Thoracic aorta (tissue), 2 donors: ENCODE results near the gene AKNA. TPM values are rescaled to one million over a fixed set of nuclear protein-coding genes. Genes with fewer than 3 reads are reported as not detected.

Experiments used
- ATAC-seq: fragments of 150-250 bp; one replicate; pipeline ENCODE4 v1.8.0; 2017; ENCODE audit warnings: low read depth; ENCODE audit not compliant: insufficient number of reproducible peaks, low FRiP score
- DNase-seq: peaks from one replicate; pipeline ENCODE4 v3.0.0-alpha.2; 2020; ENCODE audit warnings: low spot score
- H3K27ac ChIP-seq, 2 donors: fragments of 200-600 bp; sonication (generic); 1 replicate in 1 of 2; 2 replicates in 1 of 2; pipeline ENCODE4 v1.5.1; 2016; ENCODE audit warnings: mild to moderate bottlenecking in 2 of 2, moderate library complexity in 2 of 2
- H3K27me3 ChIP-seq: fragments of 200-600 bp; sonication (generic); replicated peaks from 2 replicates; pipeline ENCODE4 v1.6.0; 2016; ENCODE audit warnings: mild to moderate bottlenecking; ENCODE audit not compliant: insufficient read depth
- H3K36me3 ChIP-seq: fragments of 200-600 bp; sonication (generic); one replicate; pipeline ENCODE4 v1.5.1; 2016
- H3K4me1 ChIP-seq, 2 donors: fragments of 200-600 bp; sonication (generic); 1 replicate in 1 of 2; 2 replicates in 1 of 2; pipeline versions ENCODE4 v1.5.1 to v1.6.0; 2016; ENCODE audit warnings: low read depth in 2 of 2, mild to moderate bottlenecking in 1 of 2; ENCODE audit not compliant: control insufficient read depth in 1 of 2
- H3K4me3 ChIP-seq: fragments of 200-600 bp; sonication (generic); 2 replicates; pipeline ENCODE4 v1.5.1; 2016; ENCODE audit warnings: mild to moderate bottlenecking
- H3K9me3 ChIP-seq: fragments of 200-600 bp; sonication (generic); 2 replicates; pipeline ENCODE4 v1.5.1; 2016
- total RNA-seq, 2 donors: library from RNA; depleted of rRNA; stranded (reverse); fragments of >200 nt; gene quantifications; one replicate each; pipeline versions ENCODE4 v1.1.0 to v1.2.3, GENCODE V29; 2016
- TF ChIP-seq, protein P1 (sequence below): fragments of 200-600 bp; sonication (generic); IDR thresholded peaks from one replicate; pipeline ENCODE4 v1.5.1; 2019; ENCODE audit warnings: antibody characterized with exemption

Gene AKNA
- total RNA-seq, 2 donors from 2014 or later, result 34.8 to 68.5 TPM

DNA sequence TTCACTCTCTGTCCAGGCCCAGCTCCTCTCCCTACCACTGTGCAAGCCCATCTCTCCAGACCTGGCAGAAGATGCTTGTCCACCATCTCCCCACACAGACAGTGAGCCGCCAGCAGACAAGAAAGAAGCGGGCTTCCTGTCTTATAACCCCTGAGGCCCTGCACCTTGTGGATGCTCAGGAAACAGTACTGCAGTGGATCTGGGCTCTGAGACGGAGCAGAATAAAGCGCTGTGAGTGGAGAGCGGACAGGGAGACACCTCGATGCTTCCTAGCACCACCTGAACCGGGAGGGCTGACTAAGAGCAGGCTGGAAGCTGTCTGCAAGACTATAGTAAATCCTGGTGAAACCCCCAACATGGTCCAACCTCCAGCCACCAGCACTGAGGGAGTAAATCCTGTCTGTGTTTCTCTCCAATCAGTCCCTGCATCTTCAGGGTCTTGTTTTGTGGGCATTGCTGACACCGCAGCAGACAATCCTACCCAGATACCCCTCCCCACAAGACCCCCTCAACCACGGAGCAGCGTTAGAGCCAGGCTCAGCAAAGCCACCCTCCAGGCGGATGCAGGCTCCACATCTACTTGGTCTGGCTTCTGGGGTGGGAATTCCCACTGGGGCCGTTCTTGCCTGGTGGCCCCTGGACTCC lies 39.4 kb downstream of the AKNA start:
- H3K9me3 ChIP-seq, result no peaks in the 10 kb centered on the region
- H3K4me3 ChIP-seq, result no peak overlapping the region
- no peak for ATAC-seq
- TF ChIP-seq, protein P1, sequence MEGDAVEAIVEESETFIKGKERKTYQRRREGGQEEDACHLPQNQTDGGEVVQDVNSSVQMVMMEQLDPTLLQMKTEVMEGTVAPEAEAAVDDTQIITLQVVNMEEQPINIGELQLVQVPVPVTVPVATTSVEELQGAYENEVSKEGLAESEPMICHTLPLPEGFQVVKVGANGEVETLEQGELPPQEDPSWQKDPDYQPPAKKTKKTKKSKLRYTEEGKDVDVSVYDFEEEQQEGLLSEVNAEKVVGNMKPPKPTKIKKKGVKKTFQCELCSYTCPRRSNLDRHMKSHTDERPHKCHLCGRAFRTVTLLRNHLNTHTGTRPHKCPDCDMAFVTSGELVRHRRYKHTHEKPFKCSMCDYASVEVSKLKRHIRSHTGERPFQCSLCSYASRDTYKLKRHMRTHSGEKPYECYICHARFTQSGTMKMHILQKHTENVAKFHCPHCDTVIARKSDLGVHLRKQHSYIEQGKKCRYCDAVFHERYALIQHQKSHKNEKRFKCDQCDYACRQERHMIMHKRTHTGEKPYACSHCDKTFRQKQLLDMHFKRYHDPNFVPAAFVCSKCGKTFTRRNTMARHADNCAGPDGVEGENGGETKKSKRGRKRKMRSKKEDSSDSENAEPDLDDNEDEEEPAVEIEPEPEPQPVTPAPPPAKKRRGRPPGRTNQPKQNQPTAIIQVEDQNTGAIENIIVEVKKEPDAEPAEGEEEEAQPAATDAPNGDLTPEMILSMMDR, result no peak
- H3K27me3 ChIP-seq, result no peaks in the 10 kb centered on the region
- peaks cover 10 to 30% of the 10 kb centered on the region in 2 donors for H3K4me1 ChIP-seq
- peak overlapping the region; percentile 53 to 66 for H3K27ac ChIP-seq
- DNase-seq, result no peak
- peaks cover 49% of the 10 kb centered on the region for H3K36me3 ChIP-seq

GRCh38 chr9:114347675-114348074 lies 40.1 kb downstream of the AKNA start:
- Histone ChIP-seq H3K27me3 (no peaks in the 10 kb centered on the region), H3K27ac (no peak overlapping the region), H3K36me3 (peaks cover 51% of the 10 kb centered on the region), H3K4me3 (no peak overlapping the region), H3K4me1 (peaks cover 10 to 30% of the 10 kb centered on the region in 2 donors), H3K9me3 (no peaks in the 10 kb centered on the region)
- no peak for ATAC-seq
- DNase-seq, result no peak
- TF ChIP-seq, protein P1, result no peak

DNA sequence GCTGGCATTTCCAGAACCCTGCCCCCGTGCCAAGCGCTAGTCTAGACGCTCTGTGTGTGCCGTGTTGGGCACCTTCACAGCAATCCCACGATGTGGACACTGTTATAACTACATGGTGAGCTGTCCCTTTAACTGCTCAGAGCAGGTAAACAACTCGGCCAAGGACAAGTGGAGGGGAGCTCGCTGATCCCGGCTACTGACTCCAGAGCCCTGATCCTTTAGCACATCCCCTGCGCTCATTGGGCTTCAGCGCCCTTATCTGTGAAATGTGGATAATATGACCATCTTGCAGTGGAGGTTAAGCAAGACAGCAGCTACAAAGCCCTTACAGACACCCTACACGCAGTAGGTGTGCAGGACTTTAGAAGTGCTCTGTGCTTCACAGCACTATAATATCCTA lies 41.6 kb downstream of the AKNA start:
- no peaks in the 10 kb centered on the region for H3K27me3 ChIP-seq
- H3K4me1 ChIP-seq, result peaks cover 10 to 29% of the 10 kb centered on the region in 2 donors
- no peak overlapping the region for H3K27ac ChIP-seq
- H3K36me3 ChIP-seq, result peaks cover 59% of the 10 kb centered on the region
- no peak for DNase-seq
- H3K4me3 ChIP-seq, result no peak overlapping the region
- ATAC-seq, result no peak
- TF ChIP-seq, protein P1, result no peak
- no peaks in the 10 kb centered on the region for H3K9me3 ChIP-seq

DNA sequence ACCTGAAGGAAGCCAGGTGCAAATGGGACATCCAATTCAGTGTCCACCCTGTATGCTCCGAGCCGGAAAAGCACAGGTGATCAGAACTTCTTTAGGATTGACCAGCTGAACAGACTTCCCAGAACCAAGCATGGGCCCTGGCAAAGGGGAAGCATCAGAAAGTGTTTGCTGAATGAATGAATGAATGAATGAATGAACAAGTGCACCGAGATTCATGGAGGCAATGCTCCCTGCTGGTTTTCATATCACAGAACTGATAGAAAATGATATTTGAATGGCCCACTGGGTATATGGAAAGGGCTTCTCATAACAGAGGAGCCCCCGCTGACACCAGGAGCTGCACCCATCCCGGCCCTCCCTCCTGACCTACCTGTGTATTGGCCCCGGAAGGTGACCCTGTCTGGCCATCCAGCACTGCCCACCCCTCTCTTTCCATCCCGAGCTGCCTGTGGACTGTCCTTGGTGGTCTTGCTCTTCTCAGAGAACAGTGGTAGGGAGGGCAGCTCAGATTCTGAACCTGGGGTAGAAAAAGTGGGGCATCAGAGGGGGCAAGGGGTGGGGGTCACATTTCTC lies 42.2 kb downstream of the AKNA start:
- Histone ChIP-seq H3K4me3 (no peak overlapping the region), H3K27ac (no peak overlapping the region), H3K27me3 (no peaks in the 10 kb centered on the region), H3K4me1 (peaks cover 10 to 24% of the 10 kb centered on the region in 2 donors), H3K36me3 (peaks cover 65% of the 10 kb centered on the region), H3K9me3 (no peaks in the 10 kb centered on the region)
- no peak for DNase-seq
- no peak for ATAC-seq
- TF ChIP-seq, protein P1, result no peak

GRCh38 chr9:114344692-114345091 lies 43.1 kb downstream of the AKNA start:
- Histone ChIP-seq H3K36me3 (peaks cover 73% of the 10 kb centered on the region), H3K9me3 (no peaks in the 10 kb centered on the region), H3K27ac (no peak overlapping the region), H3K4me1 (peaks cover 10 to 15% of the 10 kb centered on the region in 2 donors), H3K4me3 (no peak overlapping the region), H3K27me3 (no peaks in the 10 kb centered on the region)
- TF ChIP-seq, protein P1, result no peak
- no peak for ATAC-seq
- no peak for DNase-seq
